HL-60 (cell line): ENCODE results near the gene CD40.

Experiments used
- DNase-seq, 2 experiments: peaks; one replicate each; pipeline ENCODE4 v3.0.0-alpha.2; 2010 to 2020; ENCODE audit warnings: low read depth in 1 of 2, low spot score in 1 of 2
- H3K27ac ChIP-seq: fragments of 250-450 bp; sonication (Bioruptor Pico); replicated peaks from 2 replicates; pipeline ENCODE4 v1.5.1; 2020; ENCODE audit warnings: mild to moderate bottlenecking, moderate library complexity
- H3K27me3 ChIP-seq: fragments of 250-450 bp; sonication (Bioruptor Pico); 2 replicates; pipeline ENCODE4 v1.5.1; 2021; ENCODE audit warnings: mild to moderate bottlenecking, moderate library complexity; ENCODE audit not compliant: insufficient read depth, poor library complexity, severe bottlenecking
- H3K4me3 ChIP-seq: replicated peaks from 2 replicates; pipeline ENCODE4 v1.5.1; 2011; ENCODE audit warnings: mild to moderate bottlenecking, control low read depth, low read length; ENCODE audit not compliant: insufficient read depth
- CTCF ChIP-seq: IDR thresholded peaks from one replicate; pipeline ENCODE4 v1.5.1; 2011; ENCODE audit warnings: low read length, control low read depth, inconsistent platforms; ENCODE audit not compliant: insufficient read depth
- GABPA ChIP-seq: IDR thresholded peaks from 2 replicates; pipeline ENCODE4 v1.6.1; 2012; ENCODE audit warnings: low read depth
- POLR2AphosphoS5 ChIP-seq: IDR thresholded peaks from 2 replicates; pipeline ENCODE4 v1.6.1; 2012; ENCODE audit warnings: low read depth
- REST ChIP-seq: IDR thresholded peaks from 2 replicates; pipeline ENCODE4 v1.6.1; 2012; ENCODE audit warnings: low read depth; ENCODE audit not compliant: insufficient replicate concordance
- SPI1 ChIP-seq: IDR thresholded peaks from 2 replicates; pipeline ENCODE4 v1.6.1; 2012; ENCODE audit warnings: low read depth, mild to moderate bottlenecking, borderline replicate concordance

CD40 gene

GRCh38 chr20:46156065-46156464 is 38.0 kb downstream of the CD40 start:
- no peak for TF ChIP-seq CTCF
- no peak overlapping the region for H3K27ac ChIP-seq

GRCh38 chr20:46157076-46157592 is 39.0 kb downstream of the CD40 start:
- Histone ChIP-seq H3K27ac (no peak overlapping the region), H3K27me3 (no peaks in the 10 kb centered on the region), H3K4me3 (no peak overlapping the region)
- TF ChIP-seq REST (no peak), SPI1 (no peak), POLR2AphosphoS5 (no peak), CTCF (no peak), GABPA (no peak)
- no peak for DNase-seq

More at GRCh38 chr20:46156065-46156464, 38.0 kb downstream of the CD40 start:
- no peak overlapping the region for H3K4me3 ChIP-seq
- no peak for DNase-seq
- H3K27me3 ChIP-seq = no peaks in the 10 kb centered on the region

- DNase-seq = no peak
- TF ChIP-seq POLR2AphosphoS5 = no peak
- TF ChIP-seq CTCF = no peak
- TF ChIP-seq REST = no peak
- no peak for TF ChIP-seq SPI1
- TF ChIP-seq GABPA = no peak
- Histone ChIP-seq H3K27me3 (no peaks in the 10 kb centered on the region), H3K27ac (no peak overlapping the region), H3K4me3 (no peak overlapping the region)
Measured at GRCh38 chr20:46157625-46158024, 39.5 kb downstream of the CD40 start.

GRCh38 chr20:46158476-46158987 is 40.4 kb downstream of the CD40 start:
- no peak for DNase-seq
- no peak overlapping the region for H3K27ac ChIP-seq
- H3K27me3 ChIP-seq = no peaks in the 10 kb centered on the region
- no peak overlapping the region for H3K4me3 ChIP-seq
- TF ChIP-seq GABPA (no peak), REST (no peak), POLR2AphosphoS5 (no peak), SPI1 (no peak), CTCF (no peak)
